HG03103 (cell line): ENCODE results near the gene INSIG1.

Experiments
- ATAC-seq: cut with Tn5 transposase; IDR thresholded peaks from one replicate; pipeline ENCODE4 v1.9.1; 2021; ENCODE audit warnings: low read depth; ENCODE audit not compliant: unreplicated experiment

The INSIG1 gene

DNA sequence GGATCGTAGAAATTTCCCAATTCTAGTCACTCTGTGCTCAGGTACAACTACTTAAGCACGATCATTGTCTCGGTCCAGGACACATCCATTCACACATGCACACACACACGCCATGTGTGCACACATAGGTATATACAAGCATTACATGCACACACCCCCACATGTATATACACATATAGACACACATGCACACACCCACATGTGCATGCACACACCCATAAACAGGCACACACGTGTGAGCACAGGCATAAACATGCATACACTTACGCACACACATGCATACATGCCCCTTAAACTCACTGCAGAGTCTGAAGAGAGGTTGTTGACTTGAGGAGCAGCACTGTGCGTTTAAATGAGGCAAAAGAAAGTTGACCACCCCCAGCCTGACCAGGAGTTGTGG is 32.5 kb upstream of the INSIG1 start:
- no peak for ATAC-seq

DNA sequence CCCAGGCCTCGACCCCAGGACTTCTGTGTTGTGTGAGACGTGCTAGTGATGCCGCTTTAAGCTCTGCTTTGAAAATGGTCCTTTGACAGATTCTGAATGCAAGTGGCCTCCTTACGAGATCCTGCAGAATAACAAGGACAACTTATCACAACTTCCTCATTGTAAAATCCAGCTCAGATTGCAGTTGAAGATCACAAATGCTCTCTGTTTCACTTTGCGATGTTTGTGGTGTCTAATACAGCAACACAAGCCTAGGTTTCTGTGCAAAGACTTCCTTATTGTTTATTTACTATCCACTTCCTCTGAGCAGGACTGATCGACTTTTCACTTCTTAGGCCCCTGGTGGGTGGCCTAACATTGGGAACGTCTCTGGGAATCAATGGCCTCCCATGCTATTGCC is 31.7 kb upstream of the INSIG1 start:
- ATAC-seq, result no peak

- no peak for ATAC-seq
Measured at GRCh38 chr7:155266440-155266839, 31.2 kb upstream of the INSIG1 start.

DNA sequence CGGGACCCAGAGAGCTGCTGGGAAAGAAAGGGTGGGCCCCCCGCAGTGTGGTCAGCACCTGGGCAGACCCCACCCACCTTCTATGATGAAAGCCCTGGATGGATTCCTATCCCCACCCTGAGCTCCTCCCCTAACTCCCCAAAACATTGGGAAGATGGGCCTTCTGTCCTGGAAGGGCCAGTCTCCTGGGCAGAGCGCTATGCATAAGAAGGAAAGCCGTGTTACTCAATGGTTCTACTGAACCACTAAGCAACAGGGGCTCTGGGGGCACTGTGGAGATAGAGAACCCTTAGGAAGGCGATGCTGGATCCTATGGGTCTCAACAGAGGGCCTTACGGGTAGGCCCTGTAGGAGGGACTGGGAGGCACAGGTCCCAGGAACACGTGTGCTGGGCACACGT is 30.7 kb upstream of the INSIG1 start:
- ATAC-seq, result no peak

DNA sequence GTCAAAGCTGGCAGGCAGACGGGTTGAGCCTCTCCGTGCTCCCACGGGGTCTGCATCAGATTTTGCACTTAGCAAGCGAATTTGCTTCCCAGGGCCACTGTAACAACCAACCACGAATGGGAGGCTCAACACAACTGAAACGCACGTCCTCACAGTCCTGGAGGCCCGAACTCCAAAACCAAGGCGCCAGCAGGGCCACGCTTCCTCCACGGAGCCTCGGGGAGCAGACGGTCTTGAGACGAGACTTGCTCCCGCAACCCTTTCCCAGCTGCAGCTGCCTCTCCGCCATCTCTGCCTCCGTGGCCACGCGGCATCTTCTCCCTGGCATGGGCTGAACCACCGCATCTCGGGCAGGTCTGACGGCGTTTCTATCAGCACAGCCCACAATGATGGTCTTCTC is 30.2 kb upstream of the INSIG1 start:
- ATAC-seq, result no peak

DNA sequence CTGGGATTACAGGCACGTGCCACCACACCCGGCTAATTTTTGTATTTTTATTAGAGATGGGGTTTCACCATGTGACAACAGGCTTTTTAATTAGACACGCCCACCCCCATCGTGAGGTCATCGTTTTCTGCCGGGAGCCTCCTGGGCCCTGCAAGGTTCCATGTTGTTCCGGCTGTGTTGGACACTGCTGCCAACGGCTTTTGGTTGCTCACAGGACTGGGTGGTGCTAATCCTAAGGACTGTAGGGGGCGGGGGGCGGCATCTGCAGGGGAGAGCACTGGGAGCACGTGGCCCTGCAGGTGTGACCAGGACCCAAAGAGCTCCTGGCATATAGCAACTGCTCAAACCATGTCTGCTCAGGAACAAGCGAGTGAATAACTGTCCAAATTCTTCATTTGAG is 29.5 kb upstream of the INSIG1 start:
- ATAC-seq, result no peak

DNA sequence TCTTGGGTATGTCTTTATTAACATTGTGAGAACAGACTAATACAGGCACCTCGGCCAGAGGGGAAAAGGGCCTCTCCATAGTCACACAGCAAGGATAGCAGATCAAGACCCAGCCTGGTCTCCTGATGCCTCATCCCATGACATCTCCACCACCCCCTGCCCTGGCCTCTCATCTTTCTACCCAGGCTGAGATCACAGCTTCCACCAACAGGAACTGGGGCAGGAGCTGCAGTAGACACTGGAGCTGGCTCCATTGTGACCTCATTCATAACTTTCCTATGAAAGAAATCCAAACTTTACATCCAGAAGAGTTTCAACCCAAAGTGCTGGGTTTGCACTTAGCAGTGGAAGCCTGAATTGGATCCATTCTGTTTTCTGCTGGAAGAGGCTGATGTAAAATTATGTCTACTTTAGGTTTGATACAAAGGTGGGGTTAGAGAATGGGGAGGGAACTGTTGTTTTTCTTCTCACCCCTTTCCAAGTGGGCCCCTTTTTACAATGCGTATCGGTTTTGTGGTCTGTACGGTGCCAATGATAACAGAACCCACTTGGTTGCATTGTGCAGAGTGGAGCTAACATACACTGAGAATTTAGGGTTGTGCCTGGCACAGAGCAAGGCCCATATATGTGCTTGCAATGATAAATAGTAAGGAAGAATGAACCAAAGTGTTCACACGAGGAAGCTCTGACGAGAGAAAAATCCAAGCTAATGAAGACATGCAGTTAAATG is 28.6 kb upstream of the INSIG1 start:
- no peak for ATAC-seq

- ATAC-seq, result no peak
Measured at GRCh38 chr7:155269766-155270585, 27.7 kb upstream of the INSIG1 start.

DNA sequence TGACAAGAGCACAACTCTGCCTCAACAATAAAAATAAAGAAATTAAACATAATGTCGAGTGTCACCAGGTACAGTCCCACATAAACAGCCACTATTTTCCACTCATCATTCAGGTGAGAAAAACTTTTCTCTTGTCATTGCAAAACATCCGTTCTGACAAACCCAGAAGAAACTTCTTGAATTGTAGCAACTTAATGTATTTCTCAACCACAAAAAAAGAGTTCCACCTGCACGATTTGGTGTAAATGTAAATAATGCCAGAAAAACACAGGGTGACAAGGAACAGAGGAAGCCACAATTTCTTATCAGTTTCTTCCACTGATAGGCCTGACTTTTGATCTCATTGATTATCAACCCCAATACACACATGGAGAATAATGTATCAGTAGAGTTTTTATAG is 26.8 kb upstream of the INSIG1 start:
- no peak for ATAC-seq

DNA sequence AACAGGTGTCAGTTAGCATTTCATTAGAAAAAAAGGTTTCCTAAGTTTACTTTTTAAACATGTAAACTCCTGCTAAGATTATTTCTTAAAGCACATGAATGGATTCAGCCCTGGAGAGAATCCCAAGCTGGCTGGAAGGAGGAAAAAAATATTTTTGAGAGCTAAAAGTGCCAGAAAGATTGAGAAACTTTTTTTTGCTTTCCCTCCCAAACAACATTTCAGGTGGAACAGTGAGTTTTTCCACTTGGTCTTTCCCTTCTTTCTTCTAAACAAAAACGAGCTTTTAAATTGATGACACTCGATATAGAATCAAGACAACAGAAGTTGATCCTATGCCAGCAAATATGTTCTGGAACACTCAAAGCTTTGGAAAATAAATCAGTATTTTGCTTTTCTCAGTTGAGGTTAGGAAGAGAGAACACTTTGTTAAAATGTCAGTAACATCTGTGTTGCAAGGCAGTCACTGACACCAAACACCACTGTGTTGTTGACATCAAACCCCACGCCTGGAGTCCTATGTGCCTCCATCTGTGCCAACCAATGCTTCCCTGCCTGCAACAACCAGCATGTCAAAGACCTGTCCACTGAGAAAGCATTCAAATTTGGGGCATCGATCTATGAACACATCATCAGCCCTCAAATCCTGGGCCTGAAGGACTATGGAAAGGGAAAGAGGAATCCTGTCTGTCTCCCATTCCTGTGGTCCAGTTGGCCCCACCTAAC is 22.9 kb upstream of the INSIG1 start:
- ATAC-seq, result no peak

DNA sequence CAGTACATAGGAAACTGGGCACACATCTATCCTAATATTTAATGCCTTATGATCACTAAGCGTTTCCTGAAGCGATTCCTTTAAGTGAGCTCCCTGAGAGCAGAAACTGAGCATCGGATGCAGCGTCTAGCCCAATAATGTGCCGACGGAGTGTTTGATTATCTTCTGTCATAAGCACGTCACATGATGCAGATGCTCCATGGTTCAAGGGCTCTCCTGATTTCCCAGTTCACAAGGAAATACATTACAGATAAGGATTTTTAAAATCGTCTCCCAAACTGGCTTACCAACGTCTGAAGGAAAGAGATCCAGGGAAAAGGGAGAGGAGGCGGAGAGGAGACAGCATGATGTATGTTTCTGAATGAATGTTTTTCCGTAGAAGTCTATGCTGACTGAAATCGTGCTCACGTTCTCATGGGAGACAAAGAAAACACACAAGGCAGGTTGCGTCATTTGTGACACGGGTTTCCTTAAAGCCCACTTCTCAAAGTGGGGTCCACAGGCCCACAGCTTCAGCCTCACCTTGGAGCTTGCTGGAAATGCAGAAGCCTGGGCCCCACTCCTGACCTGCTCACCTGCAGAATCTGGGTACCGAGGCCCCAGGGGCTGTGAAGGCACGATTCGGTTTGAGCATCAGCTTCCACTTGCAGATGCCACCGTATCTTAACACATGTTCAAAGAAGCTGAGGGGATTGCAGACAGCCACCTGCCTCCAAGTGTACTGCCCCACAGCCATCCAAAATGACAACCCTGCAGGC is 21.5 kb upstream of the INSIG1 start:
- no peak for ATAC-seq

DNA sequence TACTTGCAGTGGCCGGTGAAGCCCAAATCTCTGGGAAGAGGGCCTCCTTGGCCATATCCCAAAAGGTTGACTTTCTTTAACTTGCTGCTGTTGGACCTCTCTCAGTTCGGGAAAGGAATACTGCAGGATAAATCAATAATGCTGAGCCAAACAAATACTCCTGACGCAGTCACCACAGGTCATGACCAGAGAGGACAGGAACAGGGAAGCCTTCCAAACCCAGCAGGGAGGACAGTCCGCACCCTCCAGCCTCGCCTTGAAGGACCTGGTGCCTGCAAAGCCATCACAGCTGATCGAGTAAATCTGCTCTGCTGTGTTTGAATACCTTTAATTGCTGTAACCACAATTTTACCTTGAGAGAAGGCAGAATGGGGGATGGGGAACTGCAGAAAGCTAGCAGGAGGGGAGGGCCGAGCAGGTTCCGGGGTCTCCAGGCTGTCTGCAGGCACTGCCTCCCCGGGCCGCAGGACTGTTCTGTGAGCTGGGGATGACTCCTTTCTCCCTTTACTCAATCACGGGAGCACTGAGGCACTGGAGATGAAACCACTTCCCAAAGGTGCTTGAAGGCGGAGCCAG is 20.8 kb upstream of the INSIG1 start:
- ATAC-seq, result no peak

GRCh38 chr7:155277385-155277994 is 20.2 kb upstream of the INSIG1 start:
- no peak for ATAC-seq

DNA sequence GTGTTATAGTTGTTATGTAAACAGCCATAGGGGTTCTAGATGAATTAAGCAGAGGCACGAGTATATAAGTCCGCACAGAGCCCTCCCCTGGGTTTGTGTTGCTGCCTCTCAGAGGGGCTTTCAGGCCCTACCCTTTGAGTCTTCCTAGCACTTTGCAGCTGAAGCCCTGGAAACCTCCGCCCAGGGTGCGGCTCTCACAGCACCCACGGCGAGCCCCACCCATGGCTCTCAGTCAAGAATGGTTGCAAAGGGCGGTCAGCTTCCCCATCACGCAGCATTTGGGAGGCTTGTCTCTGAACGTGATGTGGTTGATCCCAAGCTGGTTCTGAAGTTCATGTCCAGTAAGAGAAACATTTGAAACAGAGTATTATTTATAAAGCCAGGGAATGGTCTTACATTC is 18.8 kb upstream of the INSIG1 start:
- ATAC-seq, result no peak

DNA sequence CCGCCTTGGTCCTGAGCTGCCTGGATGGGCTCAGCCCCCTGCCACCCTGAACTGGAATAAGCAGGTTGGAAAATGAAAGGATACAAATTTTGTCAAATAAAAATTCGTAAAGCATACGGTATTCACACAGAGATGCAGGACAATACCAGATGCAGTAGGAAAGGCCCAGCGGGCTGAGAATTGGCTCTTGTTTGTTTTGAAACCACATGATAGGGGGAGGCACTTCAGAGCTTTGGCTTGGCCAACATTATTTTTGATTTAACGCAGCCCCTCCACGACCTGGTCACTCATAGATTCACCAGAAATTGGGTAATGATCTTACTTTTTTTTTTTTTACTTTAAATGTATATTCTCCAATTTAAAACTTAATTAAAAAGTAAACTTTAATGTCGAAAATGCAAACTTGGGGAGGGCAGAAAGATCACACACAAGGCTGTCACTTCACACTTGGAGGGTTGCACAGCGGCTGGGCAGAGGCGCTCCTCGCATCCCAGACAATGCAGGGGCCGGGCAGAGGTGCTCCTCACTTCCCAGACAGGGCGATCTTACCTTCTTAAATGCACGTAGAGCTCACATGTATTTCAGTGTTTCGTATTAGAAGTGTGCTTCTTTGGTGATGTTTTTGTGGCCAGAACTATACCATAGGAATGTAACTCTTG is 17.8 kb upstream of the INSIG1 start:
- ATAC-seq, result no peak

GRCh38 chr7:155280446-155281397 is 17.0 kb upstream of the INSIG1 start:
- ATAC-seq, result no peak

DNA sequence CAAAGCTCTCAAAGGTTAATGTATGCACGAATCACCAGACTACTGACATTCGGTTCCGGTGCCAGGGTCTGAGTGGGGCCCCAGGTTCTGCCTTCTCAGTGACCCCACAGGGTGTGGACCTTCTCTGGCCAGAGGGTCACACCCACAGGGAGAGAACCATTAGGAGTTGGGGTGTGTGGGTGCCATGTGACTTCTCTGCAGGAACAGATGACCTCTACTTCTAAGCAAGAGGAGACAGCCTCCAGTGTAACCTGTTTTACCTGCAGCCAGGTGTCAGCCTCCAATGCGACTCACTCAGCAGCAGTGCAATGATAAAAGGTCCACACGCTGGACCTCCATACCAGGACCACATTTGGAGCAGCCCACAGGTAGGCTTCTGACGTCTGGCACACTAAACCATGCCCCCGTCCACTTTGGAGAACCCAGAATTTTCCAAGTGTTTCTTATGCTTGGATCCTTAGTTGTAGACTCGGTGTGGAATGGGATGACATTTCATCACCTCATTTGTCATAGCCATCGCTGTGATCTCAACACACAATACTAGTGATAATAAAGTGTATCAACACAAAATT is 16.2 kb upstream of the INSIG1 start:
- no peak for ATAC-seq

DNA sequence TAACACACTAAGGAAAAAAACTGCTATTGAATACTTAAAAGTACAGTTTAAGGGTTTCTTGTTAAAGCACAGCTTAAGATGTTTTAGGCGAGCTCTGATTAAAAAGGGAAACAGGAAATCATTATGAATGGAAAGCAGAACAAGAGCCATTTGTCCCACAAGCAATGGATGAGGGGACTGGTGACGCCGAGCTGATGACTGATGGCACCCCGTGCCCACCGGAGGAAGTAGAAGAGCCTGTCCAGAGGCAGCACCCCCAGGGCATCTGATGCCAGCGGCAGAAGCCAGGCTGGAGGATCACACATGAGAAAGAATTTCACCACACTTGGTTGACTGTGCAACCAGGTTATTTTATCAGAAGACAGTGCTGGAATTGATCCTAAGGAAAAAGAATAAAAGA is 15.0 kb upstream of the INSIG1 start:
- no peak for ATAC-seq
